Sigmoid colon (tissue), 7 donors: Measurements from ENCODE around the gene BAZ1A. TPM values are rescaled to one million over a fixed set of nuclear protein-coding genes. Genes with fewer than 3 reads are reported as not detected.

Source experiments
- DNase-seq: peaks from one replicate; pipeline ENCODE4 v3.0.0-alpha.2; 2019
- H3K27ac ChIP-seq, 4 donors: fragments of 200-600 bp; sonication (generic); one replicate each; pipeline ENCODE4 v1.5.1; 2016 to 2019; ENCODE audit warnings: mild to moderate bottlenecking in 1 of 4
- H3K27me3 ChIP-seq, 3 donors: fragments of 200-600 bp; sonication (generic); one replicate each; pipeline ENCODE4 v1.5.1; 2019; ENCODE audit warnings: mild to moderate bottlenecking in 1 of 3
- H3K36me3 ChIP-seq, 4 donors: fragments of 200-600 bp; sonication (generic); one replicate each; pipeline ENCODE4 v1.5.1; 2016 to 2019
- H3K4me1 ChIP-seq, 4 donors: fragments of 200-600 bp; sonication (generic); one replicate each; pipeline ENCODE4 v1.5.1; 2017 to 2019
- H3K4me3 ChIP-seq, 4 donors: fragments of 200-600 bp; sonication (generic); one replicate each; pipeline ENCODE4 v1.5.1; 2017 to 2019; ENCODE audit warnings: mild to moderate bottlenecking in 2 of 4, moderate library complexity in 1 of 4
- H3K9me3 ChIP-seq, 4 donors: fragments of 200-600 bp in 3 of 4; sonication (generic) in 3 of 4; one replicate each; pipeline versions ENCODE4 v1.5.1 to v1.6.1; 2013 to 2019
- CTCF ChIP-seq, 4 experiments: fragments of 450-650 bp in 3 of 4; fragments of 200-600 bp in 1 of 4; IDR thresholded peaks; one replicate each; pipeline ENCODE4 v1.5.1; 2016 to 2019; ENCODE audit warnings: antibody characterized with exemption in 4 of 4, mild to moderate bottlenecking in 3 of 4, moderate library complexity in 2 of 4
- EP300 ChIP-seq, 4 donors: sonication (generic); formaldehyde crosslinking; IDR thresholded peaks; one replicate each; pipeline ENCODE4 v1.6.1; 2017; ENCODE audit warnings: antibody characterized with exemption in 4 of 4
- POLR2A ChIP-seq, 2 donors: fragments of 450-650 bp; IDR thresholded peaks; one replicate each; pipeline ENCODE4 v1.6.1; 2016; ENCODE audit warnings: antibody characterized with exemption in 2 of 2, mild to moderate bottlenecking in 2 of 2, moderate library complexity in 2 of 2
- POLR2AphosphoS5 ChIP-seq, 4 donors: sonication (generic); formaldehyde crosslinking; IDR thresholded peaks; one replicate each; pipeline ENCODE4 v1.6.1; 2017; ENCODE audit warnings: antibody characterized with exemption in 4 of 4
- WGBS, 2 donors: extraction: QIAGEN DNeasy Blood & Tissue Kit; methylation state at CpG; one replicate each; pipeline ENCODE4 v1.1.7; 2013; 5-methylcytosine and 5-hydroxymethylcytosine counted together
- intact Hi-C: fragments of 100-400 bp; cut with DNase I; formaldehyde crosslinking; loops from one replicate; pipeline ENCODE4 v1.15.1; 2023
- polyA plus RNA-seq, 3 donors: library from polyadenylated mRNA; stranded (reverse); fragments of 200-250 nt; gene quantifications; one replicate each; pipeline ENCODE4 v1.2.3, GENCODE V29; 2013
- total RNA-seq, 4 donors: library from RNA; depleted of rRNA; stranded (reverse); fragments of >200 nt; gene quantifications; one replicate each; pipeline ENCODE4 v1.1.0, GENCODE V29; 2016
- donor health status: healthy with polysubstance abuse.
- donor health status: Bipolar disorder and iron deficiency.
- donor health status: healthy.

Gene BAZ1A
- total and polyA plus RNA-seq, 7 donors = 18.2 to 73.1 (median 22.4) TPM

- no peak for TF ChIP-seq EP300 (IDR thresholded peaks at IDR 0.05)
- no peak for TF ChIP-seq POLR2A (IDR thresholded peaks at IDR 0.05)
- TF ChIP-seq POLR2AphosphoS5 (IDR thresholded peaks at IDR 0.05) = no peak
- no peak for TF ChIP-seq CTCF (IDR thresholded peaks at IDR 0.05)
- no peaks in the 10 kb centered on the region for H3K27me3 ChIP-seq
- intact Hi-C loops = no loop called here
- H3K4me1 ChIP-seq = no peaks in the 10 kb centered on the region
- H3K4me3 ChIP-seq = no peak overlapping the region
- 90 to 94% methylated on average over 24 of the region's 24 CpGs for WGBS, 2 donors
- no peak for DNase-seq
- peaks cover 0 to 90% (median 15%) of the 10 kb centered on the region in 4 donors for H3K36me3 ChIP-seq
- no peak overlapping the region for H3K27ac ChIP-seq
- H3K9me3 ChIP-seq = no peaks in the 10 kb centered on the region
Measured at GRCh38 chr14:34797747-34798583, 77.2 kb downstream of the BAZ1A start.

- no peak for TF ChIP-seq POLR2A (IDR thresholded peaks at IDR 0.05)
- no peak for TF ChIP-seq CTCF (IDR thresholded peaks at IDR 0.05)
- no peak for TF ChIP-seq POLR2AphosphoS5 (IDR thresholded peaks at IDR 0.05)
- TF ChIP-seq EP300 (IDR thresholded peaks at IDR 0.05) = no peak
- Histone ChIP-seq H3K27ac (no peak overlapping the region), H3K4me1 (no peaks in the 10 kb centered on the region), H3K27me3 (no peaks in the 10 kb centered on the region), H3K4me3 (no peak overlapping the region), H3K9me3 (no peaks in the 10 kb centered on the region), H3K36me3 (peaks cover 0 to 89% (median 13%) of the 10 kb centered on the region in 4 donors)
- intact Hi-C loops = no loop called here
- 90 to 91% methylated on average over 1 of the region's 1 CpG for WGBS, 2 donors
- no peak for DNase-seq
Measured at GRCh38 chr14:34796902-34797301, 78.3 kb downstream of the BAZ1A start.

GRCh38 chr14:34794941-34795340, 80.2 kb downstream of the BAZ1A start:
- H3K36me3 ChIP-seq = peaks cover 0 to 91% (median 14%) of the 10 kb centered on the region in 4 donors
- 57 to 69% methylated on average over 1 of the region's 1 CpG for WGBS, 2 donors
- no peaks in the 10 kb centered on the region for H3K4me1 ChIP-seq
- no peak overlapping the region for H3K4me3 ChIP-seq
- no peak for DNase-seq
- no peaks in the 10 kb centered on the region for H3K9me3 ChIP-seq
- TF ChIP-seq POLR2AphosphoS5 (IDR thresholded peaks at IDR 0.05) = no peak
- TF ChIP-seq EP300 (IDR thresholded peaks at IDR 0.05) = no peak
- no peak for TF ChIP-seq CTCF (IDR thresholded peaks at IDR 0.05)
- TF ChIP-seq POLR2A (IDR thresholded peaks at IDR 0.05) = no peak
- no peaks in the 10 kb centered on the region for H3K27me3 ChIP-seq
- intact Hi-C loops = no loop called here
- H3K27ac ChIP-seq = no peak overlapping the region

GRCh38 chr14:34794217-34794616, 80.9 kb downstream of the BAZ1A start:
- TF ChIP-seq EP300 (IDR thresholded peaks at IDR 0.05) (no peak), POLR2AphosphoS5 (IDR thresholded peaks at IDR 0.05) (no peak), POLR2A (IDR thresholded peaks at IDR 0.05) (no peak), CTCF (IDR thresholded peaks at IDR 0.05) (no peak)
- no peak for DNase-seq
- no peaks in the 10 kb centered on the region for H3K4me1 ChIP-seq
- H3K36me3 ChIP-seq = peaks cover 0 to 87% (median 11%) of the 10 kb centered on the region in 4 donors
- no peaks in the 10 kb centered on the region for H3K27me3 ChIP-seq
- H3K4me3 ChIP-seq = no peak overlapping the region
- no peaks in the 10 kb centered on the region for H3K9me3 ChIP-seq
- intact Hi-C loops = no loop called here
- no peak overlapping the region for H3K27ac ChIP-seq
- WGBS, 2 donors = 68 to 83% methylated on average over 2 of the region's 2 CpGs
